ENCODE data around the gene PTCH2.

PTCH2 gene

DNA sequence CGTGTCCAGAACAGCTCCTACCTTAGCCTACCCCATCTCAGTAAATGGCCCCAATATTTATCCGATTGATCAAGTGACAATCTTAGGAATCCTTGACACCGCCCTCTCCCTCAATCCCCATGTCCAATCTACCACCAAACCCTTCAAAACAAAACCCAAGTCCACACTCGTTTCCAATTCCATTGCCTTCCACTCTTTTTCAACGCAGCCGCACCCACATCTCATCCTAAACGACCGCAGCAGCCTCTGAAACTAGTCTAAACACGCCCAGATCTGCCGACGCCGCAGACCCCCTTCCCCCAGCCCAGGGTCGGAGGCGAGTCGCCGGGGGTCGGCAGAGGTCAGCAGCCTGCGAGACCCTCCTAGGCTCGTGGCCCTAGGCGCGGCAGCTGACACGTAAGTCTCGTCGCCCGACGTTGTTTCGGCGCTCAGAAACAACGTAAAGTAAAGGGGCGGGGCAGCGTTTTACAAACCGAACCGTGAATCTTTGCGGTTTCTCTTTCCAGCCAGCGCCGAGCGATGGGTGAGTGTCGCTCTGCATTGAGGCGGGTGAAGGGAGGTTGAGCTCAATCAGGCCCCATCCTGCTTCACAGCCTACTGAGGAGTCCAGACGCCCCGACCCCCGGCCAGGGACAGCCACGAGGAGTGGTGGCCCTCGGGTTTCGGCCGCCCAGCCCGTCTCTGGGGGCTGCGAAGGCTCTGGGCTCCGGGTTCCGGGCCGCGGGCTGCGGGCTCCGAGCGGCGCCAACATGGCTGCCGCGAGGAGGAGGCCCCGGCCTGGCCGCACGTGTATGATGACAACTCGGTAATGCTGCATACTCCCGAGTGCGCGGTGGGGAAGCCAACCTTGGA lies 67.7 kb downstream of the PTCH2 start, which contains the start of gene RPS8:
RPS8 (plus strand) TSS at position 463 of the 852 bp plus-strand sequence; CDS start at position 520, 57 bp downstream.
- TF ChIP-seq, protein P1, sequence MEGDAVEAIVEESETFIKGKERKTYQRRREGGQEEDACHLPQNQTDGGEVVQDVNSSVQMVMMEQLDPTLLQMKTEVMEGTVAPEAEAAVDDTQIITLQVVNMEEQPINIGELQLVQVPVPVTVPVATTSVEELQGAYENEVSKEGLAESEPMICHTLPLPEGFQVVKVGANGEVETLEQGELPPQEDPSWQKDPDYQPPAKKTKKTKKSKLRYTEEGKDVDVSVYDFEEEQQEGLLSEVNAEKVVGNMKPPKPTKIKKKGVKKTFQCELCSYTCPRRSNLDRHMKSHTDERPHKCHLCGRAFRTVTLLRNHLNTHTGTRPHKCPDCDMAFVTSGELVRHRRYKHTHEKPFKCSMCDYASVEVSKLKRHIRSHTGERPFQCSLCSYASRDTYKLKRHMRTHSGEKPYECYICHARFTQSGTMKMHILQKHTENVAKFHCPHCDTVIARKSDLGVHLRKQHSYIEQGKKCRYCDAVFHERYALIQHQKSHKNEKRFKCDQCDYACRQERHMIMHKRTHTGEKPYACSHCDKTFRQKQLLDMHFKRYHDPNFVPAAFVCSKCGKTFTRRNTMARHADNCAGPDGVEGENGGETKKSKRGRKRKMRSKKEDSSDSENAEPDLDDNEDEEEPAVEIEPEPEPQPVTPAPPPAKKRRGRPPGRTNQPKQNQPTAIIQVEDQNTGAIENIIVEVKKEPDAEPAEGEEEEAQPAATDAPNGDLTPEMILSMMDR (IDR thresholded peaks at IDR 0.05; ENCODE audit: control insufficient read depth, insufficient read depth, low read depth, low read length, missing control alignments) = no peak
- DNase-seq (ENCODE audit: low read depth) = peak; percentile 78
- peak within 1 kb of the TSS; percentile 99 for H3K4me3 ChIP-seq (ENCODE audit: control insufficient read depth, low read depth, low read length)

Data from AG09309 (cell line).